GM19099 (cell line): ENCODE measurements around the gene CAMTA1.

ENCODE experiments used
- POLR2A ChIP-seq: IDR thresholded peaks from 3 replicates; pipeline ENCODE4 v1.6.1; 2011; ENCODE audit warnings: low read depth; ENCODE audit not compliant: insufficient read length; ENCODE audit errors: extremely low read depth

The CAMTA1 gene

DNA sequence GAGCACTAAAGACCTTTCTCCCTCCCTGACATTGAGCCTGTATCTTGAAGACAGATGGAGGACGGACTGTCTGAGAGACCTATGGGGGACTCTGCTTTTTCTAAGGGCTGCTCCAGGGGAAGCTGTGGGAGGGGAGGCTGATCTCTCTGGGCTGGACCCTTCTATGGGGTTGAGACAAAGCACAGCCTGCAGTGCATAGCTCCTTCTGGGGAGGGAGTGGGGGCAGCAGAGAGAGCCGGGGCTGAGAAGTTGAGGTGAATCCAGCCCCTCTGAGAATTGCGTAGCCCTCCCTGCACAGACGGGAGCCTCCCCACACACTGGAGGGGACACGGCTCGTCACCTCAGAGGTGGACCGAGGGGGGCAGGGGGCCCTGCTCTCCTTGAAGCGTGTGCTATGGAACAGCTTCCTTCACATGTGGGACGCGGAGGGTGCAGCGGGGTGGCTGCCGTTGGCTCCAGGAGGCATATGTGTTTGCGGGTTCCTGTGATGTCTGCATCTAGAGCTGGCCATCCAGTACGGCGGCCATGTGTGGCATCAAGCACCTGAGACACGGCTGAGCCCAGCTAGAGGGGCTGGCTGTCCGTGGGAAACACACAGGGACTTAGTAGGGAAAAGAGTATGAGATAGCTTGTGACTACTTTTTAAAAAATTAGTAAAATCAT, 299.1 kb downstream of the CAMTA1 start:
- no peak for TF ChIP-seq POLR2A

GRCh38 chr1:7085521-7085920, 300.3 kb downstream of the CAMTA1 start:
- TF ChIP-seq POLR2A = no peak

- no peak for TF ChIP-seq POLR2A
Measured at GRCh38 chr1:7086106-7086505, 300.9 kb downstream of the CAMTA1 start.

- no peak for TF ChIP-seq POLR2A
Measured at GRCh38 chr1:7087888-7088287, 302.6 kb downstream of the CAMTA1 start.

DNA sequence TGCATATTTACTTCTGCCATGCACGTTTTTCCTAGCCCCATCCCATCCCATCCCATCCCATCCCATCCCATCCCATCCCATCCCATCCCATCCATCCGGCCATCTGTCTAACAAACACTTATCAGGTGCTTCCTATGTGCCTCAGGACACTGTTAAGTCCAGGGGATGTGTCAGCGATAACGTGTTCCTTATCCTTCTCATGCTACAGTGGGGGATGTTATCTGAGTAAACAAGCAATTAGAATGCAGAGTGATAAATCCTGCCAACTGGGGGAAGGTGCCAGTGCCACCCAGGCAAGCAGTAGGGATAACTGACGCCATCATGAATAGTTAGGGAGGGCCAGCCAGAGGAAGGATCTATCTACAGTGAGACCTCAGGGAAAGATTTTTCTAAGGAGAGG, 304.2 kb downstream of the CAMTA1 start:
- TF ChIP-seq POLR2A = no peak

DNA sequence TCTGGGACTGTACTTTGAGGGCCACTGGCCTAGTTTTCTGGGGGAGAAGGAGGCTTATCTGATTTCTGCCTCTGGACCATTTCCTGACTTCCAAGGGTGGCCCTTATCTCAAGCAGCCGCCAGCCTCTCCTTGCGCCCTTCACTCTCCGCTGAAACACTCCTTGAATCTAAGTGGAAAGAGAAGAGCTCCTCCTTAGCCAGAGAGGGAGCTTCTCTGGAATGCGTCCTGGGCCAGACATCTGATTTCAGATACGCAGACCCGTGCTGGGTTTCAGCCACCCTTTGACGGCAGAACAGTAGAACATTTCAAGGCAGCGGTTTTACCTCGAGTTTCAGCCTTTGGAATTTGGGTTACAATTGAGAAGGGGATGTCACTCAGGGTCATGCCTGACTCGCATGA, 308.0 kb downstream of the CAMTA1 start:
- no peak for TF ChIP-seq POLR2A

- no peak for TF ChIP-seq POLR2A
Measured at GRCh38 chr1:7094086-7094485, 308.8 kb downstream of the CAMTA1 start.

DNA sequence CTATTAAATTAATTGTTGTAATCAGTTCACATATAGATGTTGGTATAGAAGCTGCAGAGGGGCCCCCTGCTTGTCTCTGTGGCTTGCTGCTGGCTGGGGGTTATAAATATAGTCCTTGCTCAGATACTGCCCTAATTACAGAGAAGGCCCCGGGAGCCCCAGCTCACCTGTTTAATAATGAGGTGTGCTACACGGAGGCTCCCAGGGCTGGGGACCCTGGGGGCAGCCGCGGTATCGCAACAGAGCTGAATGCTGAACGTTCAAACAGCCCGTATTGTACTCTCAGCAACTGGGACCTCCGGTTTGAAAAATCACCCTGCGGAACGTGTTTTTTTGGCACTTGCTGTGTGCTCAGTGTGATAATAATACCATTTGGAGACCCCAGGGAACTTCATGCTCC, 309.3 kb downstream of the CAMTA1 start:
- TF ChIP-seq POLR2A = no peak

- TF ChIP-seq POLR2A = no peak
Measured at GRCh38 chr1:7095343-7095964, 310.2 kb downstream of the CAMTA1 start.

DNA sequence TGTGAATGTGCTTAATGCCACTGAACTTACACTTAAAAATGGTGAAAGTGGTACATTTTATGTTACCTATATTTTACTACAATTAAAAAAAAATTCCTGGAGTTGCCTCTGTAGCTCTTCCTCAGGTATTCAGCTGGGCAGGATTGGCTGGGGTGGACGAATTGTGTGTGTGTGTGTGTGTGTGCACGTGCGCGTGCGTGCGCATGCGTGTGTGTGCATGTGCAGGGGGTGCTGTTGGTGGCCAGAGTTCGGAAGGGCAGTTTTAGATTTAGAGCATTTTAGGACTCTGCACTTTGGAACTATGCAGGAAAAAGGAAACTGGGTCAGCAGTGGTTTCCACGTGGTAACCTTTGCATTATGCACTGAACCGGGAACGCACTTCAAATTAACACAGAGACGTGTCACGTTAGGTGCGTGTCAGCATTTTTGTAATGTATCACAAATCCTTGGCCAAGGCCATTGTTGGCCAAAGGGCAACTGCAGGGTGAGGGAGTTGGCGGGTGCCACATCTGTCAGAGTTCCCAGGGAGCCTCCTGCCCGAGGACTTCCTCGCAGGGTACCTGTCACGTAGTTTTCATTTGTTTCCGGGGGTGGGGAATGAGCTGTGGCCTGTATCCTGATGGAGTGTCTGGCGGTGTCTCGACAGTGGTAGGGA, 312.8 kb downstream of the CAMTA1 start:
- TF ChIP-seq POLR2A = no peak

DNA sequence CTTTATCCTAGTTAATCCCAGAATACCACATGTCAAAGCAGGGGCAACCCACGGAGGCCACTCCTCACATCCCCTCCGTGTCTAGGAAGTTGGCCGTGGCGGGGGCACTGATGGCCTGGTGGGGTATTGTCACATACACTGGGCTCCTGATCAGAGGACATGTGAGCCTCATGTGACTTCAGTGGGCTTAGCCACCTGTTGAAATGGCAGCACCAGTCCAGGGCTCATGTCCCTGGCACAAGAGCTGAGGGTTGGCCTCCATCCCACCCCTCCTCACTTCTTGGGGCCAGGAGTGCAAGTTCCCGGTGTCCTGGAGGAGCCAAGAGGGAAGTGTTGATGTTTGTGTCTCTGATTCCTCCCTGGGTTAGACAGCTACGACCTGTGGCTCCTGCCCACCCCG, 313.4 kb downstream of the CAMTA1 start:
- TF ChIP-seq POLR2A = no peak

DNA sequence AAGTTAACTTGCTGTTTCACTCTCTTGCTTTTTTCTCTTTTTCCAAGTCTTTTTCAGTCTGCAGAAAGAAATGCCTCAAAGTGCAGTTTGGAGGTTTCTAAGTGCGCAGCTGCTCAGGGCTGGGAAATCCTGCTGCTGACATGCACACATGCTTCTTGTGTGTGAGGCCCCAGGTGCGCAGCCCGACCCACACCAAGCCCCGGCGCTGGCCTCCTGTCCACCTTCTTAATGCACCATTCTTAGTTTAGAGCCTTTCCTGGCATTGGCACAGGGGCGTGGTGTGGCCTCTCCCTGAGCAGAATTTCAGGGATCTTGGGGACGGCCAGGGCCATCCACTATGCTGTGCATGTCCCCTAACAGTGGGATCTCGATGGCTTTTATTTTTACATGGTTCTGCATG, 315.2 kb downstream of the CAMTA1 start:
- TF ChIP-seq POLR2A = no peak

GRCh38 chr1:7101187-7101586, 315.9 kb downstream of the CAMTA1 start:
- TF ChIP-seq POLR2A = no peak

- no peak for TF ChIP-seq POLR2A
Measured at GRCh38 chr1:7103361-7103782, 318.1 kb downstream of the CAMTA1 start.

GRCh38 chr1:7103874-7104273, 318.6 kb downstream of the CAMTA1 start:
- no peak for TF ChIP-seq POLR2A

- no peak for TF ChIP-seq POLR2A
Measured at GRCh38 chr1:7104339-7104738, 319.1 kb downstream of the CAMTA1 start.

DNA sequence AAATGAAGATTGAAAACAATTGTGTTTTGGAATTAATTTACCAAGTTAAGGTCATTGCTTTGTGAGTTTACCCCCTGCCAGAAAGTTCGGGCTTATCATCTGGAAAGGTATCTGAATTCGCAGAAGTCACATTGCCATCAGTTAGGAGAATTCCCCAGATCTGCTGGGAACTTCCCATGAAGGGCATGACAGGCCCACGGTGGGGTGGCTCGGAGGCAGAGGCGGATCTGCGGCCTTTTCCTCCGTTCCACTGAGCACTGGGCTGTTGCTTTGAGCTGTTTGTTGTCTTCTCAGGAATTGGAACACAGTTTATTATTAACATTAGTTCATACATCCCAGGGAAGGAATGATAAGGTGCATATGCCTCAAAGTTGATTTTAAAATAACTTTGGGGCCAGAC, 320.0 kb downstream of the CAMTA1 start:
- TF ChIP-seq POLR2A = no peak

DNA sequence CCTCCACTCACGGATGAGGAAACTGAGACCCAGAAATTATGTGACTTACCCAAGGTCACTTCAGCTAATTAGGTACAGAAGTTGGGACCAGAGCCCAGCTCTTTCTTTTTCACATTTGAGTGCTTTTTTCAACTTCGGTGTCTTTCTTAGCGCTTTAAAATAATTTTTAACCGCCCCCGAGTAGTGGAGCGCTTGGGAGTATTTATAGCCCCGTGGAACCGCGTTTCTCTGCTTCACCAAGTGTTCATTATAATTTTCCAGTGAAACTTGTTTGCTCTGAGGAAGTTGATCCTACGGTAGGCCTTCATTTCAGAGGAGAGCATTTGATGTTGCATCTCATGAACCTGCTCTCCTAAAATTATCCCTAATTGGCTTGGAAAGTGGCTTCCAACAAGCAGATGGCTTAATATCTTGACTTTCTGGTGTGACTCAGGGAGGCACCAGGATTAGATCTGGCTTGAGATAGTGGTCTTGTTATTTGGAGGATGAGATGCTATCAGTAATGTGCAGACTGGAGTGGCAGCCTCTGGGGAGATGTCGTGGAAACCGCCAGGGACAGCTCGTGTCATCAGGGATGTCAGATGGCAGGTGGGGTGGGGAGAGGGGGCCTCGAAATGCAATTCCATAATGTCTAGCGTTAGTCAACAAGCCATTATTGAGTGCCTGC, 321.3 kb downstream of the CAMTA1 start:
- TF ChIP-seq POLR2A = no peak
